Ectodermal cell (in vitro differentiated cells): ENCODE data around the gene CSH1.
"Not testable (repeated sequence)": the region's sequence is repeated elsewhere in the genome, so short reads cannot be mapped to it uniquely, and the experiment has no call there.

ENCODE experiments used
- H3K27ac ChIP-seq: 2 replicates; pipeline ENCODE4 v1.7.0; 2013; ENCODE audit warnings: mild to moderate bottlenecking, low read depth, low read length; ENCODE audit not compliant: insufficient read depth, poor library complexity, severe bottlenecking
- H3K27me3 ChIP-seq: 2 replicates; pipeline ENCODE4 v1.7.0; 2013; ENCODE audit warnings: mild to moderate bottlenecking, low read length; ENCODE audit not compliant: insufficient read depth, control insufficient read depth, poor library complexity, severe bottlenecking
- H3K36me3 ChIP-seq: one replicate; pipeline ENCODE4 v1.7.0; 2013; ENCODE audit warnings: low read length; ENCODE audit not compliant: control insufficient read depth, insufficient read depth
- H3K4me1 ChIP-seq: one replicate; pipeline ENCODE4 v1.7.0; 2013; ENCODE audit warnings: low read length; ENCODE audit not compliant: control insufficient read depth, insufficient read depth
- H3K4me3 ChIP-seq: 2 replicates; pipeline ENCODE4 v1.7.0; 2013; ENCODE audit warnings: low read depth, low read length, control low read depth; ENCODE audit not compliant: insufficient read depth
- H3K9me3 ChIP-seq: 2 replicates; pipeline ENCODE4 v1.7.0; 2013; ENCODE audit warnings: mild to moderate bottlenecking, low read length, moderate library complexity; ENCODE audit not compliant: control insufficient read depth
- WGBS, 2 experiments: methylation state at CpG; one replicate each; pipeline ENCODE4 v1.1.7; 2013; ENCODE audit warnings: missing lambda C conversion rate in 2 of 2; 5-methylcytosine and 5-hydroxymethylcytosine counted together

Gene CSH1

DNA sequence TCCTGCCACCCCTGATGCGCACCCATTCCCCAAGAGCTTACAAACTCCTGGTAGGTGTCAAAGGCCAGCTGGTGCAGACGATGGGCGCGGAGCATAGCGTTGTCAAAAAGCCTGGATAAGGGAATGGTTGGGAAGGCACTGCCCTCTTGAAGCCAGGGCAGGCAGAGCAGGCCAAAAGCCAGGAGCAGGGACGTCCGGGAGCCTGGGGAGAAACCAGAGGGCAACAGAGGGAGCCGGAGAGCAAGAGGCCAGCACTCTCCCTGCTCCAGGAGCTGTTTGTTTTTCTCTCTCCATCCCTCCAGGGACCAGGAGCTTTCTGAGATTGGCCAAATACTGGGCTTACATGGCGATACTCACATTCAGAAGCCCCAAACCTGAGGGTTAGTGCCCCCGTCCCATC, 21.9 kb upstream of the CSH1 start:
- Histone ChIP-seq H3K36me3 (no peaks in the 10 kb centered on the region), H3K27ac (no peak overlapping the region), H3K4me3 (no peak overlapping the region), H3K4me1 (no peaks in the 10 kb centered on the region), H3K9me3 (no peaks in the 10 kb centered on the region), H3K27me3 (no peaks in the 10 kb centered on the region)
- 34 to 37% methylated on average over 10 of the region's 10 CpGs for WGBS, 2 experiments

DNA sequence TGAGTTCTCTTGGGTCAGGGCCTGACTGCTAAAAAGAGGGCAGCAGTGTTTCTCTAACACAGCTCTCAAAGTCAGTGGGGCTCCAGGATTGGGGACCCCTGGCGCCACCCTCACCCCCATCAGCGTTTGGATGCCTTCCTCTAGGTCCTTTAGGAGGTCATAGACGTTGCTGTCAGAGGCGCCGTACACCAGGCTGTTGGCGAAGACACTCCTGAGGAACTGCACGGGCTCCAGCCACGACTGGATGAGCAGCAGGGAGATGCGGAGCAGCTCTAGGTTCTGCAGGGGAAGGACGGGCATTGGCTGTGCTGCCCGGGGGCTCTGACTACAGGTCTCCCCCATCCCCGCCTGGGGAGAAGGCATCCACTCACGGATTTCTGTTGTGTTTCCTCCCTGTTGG, 21.3 kb upstream of the CSH1 start:
- Histone ChIP-seq H3K27ac (no peak overlapping the region), H3K27me3 (no peaks in the 10 kb centered on the region), H3K4me1 (no peaks in the 10 kb centered on the region), H3K4me3 (no peak overlapping the region), H3K9me3 (no peaks in the 10 kb centered on the region), H3K36me3 (no peaks in the 10 kb centered on the region)
- WGBS, 2 experiments = 79 to 84% methylated on average over 13 of the region's 13 CpGs

DNA sequence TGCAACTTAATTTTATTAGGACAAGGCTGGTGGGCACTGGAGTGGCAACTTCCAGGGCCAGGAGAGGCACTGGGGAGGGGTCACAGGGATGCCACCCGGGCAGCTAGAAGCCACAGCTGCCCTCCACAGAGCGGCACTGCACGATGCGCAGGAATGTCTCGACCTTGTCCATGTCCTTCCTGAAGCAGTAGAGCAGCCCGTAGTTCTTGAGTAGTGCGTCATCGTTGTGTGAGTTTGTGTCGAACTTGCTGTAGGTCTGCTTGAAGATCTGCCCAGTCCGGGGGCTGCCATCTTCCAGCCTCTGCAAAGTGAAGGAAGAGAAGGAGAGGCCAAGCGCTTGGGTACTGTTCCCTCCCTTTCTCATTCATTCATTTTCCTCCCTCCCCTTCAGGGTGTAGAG, 20.8 kb upstream of the CSH1 start:
- H3K27me3 ChIP-seq, H3K4me1 ChIP-seq, H3K9me3 ChIP-seq, H3K27ac ChIP-seq, H3K4me3 ChIP-seq, H3K36me3 ChIP-seq: not testable (repeated sequence)
- 93 to 97% methylated on average over 10 of the region's 11 CpGs for WGBS, 2 experiments

DNA sequence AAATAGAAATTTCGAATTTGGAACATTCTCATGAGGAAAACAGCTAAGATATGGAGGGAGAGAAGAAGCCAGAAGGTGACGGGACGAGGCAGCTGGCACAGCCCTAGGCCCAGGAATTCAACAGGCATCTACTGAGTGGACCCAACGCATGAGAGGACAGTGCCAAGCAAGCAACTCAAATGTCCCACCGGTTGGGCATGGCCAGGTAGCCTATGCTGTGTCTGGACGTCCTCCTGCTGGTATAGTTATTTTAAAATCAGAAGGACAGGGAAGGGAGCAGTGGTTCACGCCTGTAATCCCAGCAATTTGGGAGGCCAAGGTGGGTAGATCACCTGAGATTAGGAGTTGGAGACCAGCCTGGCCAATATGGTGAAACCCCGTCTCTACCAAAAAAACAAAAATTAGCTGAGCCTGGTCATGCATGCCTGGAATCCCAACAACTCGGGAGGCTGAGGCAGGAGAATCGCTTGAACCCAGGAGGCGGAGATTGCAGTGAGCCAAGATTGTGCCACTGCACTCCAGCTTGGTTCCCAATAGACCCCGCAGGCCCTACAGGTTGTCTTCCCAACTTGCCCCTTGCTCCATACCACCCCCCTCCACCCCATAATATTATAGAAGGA, 20.3 kb upstream of the CSH1 start:
- Histone ChIP-seq H3K4me1 (no peaks in the 10 kb centered on the region), H3K27me3 (no peaks in the 10 kb centered on the region), H3K36me3 (no peaks in the 10 kb centered on the region), H3K27ac (no peak overlapping the region), H3K9me3 (no peaks in the 10 kb centered on the region), H3K4me3 (no peak overlapping the region)
- 90 to 94% methylated on average over 12 of the region's 12 CpGs for WGBS, 2 experiments

DNA sequence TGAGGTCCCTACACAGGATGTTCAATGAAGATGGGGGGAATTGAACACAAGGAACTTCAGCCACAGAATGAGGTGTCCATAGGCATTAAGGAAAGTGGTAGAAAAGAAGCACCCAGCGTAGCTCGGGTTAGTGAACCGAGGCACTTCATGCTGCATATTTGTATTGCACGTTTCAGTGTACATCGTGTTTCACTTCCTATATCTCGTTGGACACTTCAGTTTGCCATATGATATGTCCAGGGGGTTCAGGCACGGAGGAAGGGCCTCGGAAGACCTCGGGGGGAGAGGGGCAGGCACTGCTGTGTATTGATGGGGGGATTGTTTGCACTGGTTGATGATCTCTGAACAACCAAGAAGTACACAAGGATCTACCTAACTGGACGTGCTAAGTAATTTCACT, 19.4 kb upstream of the CSH1 start:
- 92 to 93% methylated on average over 10 of the region's 10 CpGs for WGBS, 2 experiments
- H3K27me3 ChIP-seq, H3K9me3 ChIP-seq, H3K4me3 ChIP-seq, H3K27ac ChIP-seq, H3K4me1 ChIP-seq, H3K36me3 ChIP-seq: not testable (repeated sequence)

DNA sequence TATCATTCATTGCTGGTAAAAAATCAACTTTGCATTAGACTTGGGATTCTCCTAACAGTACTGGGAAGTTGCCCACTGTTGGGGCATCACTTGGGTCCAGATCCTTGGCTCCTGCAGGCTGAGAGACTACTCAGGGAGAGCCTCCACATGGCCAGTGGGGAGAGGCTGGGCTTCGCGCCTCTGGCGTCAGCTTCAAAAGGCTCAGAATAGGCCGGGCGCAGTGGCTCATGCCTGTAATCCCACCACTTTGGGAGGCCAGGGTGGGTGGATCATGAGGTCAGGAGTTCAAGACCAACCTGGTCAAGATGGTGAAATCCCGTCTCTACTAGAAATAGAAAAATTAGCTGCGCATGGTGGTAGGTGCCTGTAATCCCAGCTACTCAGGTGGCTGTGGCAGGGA, 18.1 kb upstream of the CSH1 start:
- Histone ChIP-seq H3K4me1 (no peaks in the 10 kb centered on the region), H3K27ac (no peak overlapping the region), H3K4me3 (no peak overlapping the region), H3K27me3 (no peaks in the 10 kb centered on the region), H3K9me3 (no peaks in the 10 kb centered on the region), H3K36me3 (no peaks in the 10 kb centered on the region)
- 86 to 94% methylated on average over 7 of the region's 7 CpGs for WGBS, 2 experiments

DNA sequence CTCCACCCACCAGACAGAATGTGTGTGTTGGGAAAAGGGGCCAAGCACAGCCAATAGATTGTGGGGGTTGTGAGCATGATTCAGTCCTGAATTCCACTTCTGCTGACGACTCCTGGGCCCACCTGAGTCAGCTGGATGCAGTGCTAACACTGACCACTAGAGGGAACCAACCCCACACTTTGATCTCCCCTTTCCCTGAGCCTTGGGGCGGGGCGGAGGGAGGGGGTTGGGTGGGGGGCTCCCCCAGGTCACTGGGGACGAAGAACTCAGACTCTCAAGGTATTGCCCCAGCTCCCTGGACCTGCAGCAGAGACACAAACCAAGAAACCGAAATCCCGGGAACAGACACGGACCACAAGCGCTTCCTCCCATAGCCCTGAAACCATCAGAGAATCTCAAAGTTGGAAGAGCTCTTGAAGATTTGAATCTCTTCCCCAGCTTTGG, 15.3 kb upstream of the CSH1 start:
- Histone ChIP-seq H3K9me3 (no peaks in the 10 kb centered on the region), H3K27ac (no peak overlapping the region), H3K4me3 (no peak overlapping the region), H3K4me1 (no peaks in the 10 kb centered on the region), H3K36me3 (no peaks in the 10 kb centered on the region), H3K27me3 (no peaks in the 10 kb centered on the region)
- WGBS, 2 experiments = 46% methylated on average over 8 of the region's 8 CpGs

DNA sequence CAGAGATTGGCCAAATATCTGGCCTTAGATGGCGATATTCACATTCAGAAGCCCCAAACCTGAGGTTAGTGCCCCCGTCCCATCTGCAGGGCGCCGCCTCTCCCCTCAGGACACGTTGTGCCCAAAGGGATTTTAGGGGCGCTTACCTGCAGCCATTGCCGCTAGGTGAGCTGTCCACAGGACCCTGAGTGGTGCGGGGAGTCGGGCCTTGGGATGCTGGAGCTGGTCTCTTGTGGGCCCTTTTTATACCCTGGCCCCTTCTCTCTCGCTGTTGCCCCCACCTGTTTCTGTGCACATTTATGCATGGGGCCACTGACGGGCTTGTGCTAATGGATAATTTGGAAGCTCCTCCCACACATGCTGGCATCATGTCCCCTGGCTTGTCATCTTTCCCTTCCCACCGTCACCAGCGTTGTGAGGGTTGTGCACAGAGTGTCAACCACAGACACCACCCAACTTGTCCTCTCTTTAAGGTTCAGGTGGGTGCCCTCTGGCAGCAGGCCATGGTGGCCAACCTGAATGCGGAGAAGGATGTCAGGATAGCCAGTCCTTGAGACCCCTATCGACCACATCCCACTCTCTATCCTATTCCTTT, 14.8 kb upstream of the CSH1 start, which contains the start of gene CSHL1:
CSHL1 (minus strand) TSS at position 218 of the 595 bp plus-strand sequence; CDS start at position 156, 62 bp downstream.
- H3K27ac ChIP-seq = no peak within 1 kb of the TSS
- H3K9me3 ChIP-seq = no peaks in the 10 kb centered on the region
- 79 to 87% methylated on average over 13 to 15 of the region's 15 CpGs for WGBS, 2 experiments
- no peak within 1 kb of the TSS for H3K4me3 ChIP-seq
- H3K36me3 ChIP-seq = no peaks in the 10 kb centered on the region
- H3K27me3 ChIP-seq = no peaks in the 10 kb centered on the region
- H3K4me1 ChIP-seq = no peaks in the 10 kb centered on the region

DNA sequence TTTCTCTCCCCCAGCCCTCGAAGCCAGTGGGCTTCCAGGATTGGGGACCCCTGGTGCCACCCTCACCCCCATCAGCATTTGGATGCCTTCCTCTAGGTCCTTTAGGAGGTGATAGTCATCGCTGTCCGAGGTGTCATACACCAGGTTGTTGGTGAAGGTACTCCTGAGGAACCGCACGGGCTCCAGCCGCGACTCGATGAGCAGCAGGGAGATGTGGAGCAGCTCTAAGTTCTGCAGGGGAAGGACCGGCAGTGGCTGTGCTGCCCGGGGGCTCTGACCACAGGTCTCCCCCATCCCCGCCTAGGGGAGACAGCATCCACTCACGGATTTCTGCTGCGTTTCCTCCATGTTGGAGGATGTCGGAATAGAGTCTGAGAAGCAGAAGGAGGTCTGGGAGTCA, 13.7 kb upstream of the CSH1 start:
- H3K36me3 ChIP-seq = no peaks in the 10 kb centered on the region
- H3K27ac ChIP-seq = no peak overlapping the region
- H3K4me3 ChIP-seq = no peak overlapping the region
- no peaks in the 10 kb centered on the region for H3K4me1 ChIP-seq
- H3K9me3 ChIP-seq = no peaks in the 10 kb centered on the region
- H3K27me3 ChIP-seq = no peaks in the 10 kb centered on the region
- WGBS, 2 experiments = 85 to 86% methylated on average over 14 of the region's 14 CpGs

DNA sequence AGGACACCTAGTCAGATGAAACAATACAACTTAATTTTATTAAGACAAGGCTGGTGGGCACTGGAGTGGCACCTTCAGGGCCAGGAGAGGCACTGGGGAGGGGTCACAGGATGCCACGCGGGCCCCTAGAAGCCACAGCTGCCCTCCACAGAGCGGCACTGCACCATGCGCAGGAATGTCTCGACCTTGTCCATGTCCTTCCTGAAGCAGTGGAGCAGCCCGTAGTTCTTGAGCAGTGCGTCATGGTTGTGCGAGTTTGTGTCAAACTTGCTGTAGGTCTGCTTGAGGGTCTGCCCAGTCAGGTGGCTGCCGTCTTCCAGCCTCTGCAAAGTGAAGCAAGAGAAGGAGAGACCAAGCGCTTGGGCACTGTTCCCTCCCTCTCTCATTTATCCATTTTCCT, 13.2 kb upstream of the CSH1 start:
- 94 to 95% methylated on average over 9 to 10 of the region's 10 CpGs for WGBS, 2 experiments
- H3K4me3 ChIP-seq, H3K4me1 ChIP-seq, H3K27me3 ChIP-seq, H3K9me3 ChIP-seq, H3K27ac ChIP-seq, H3K36me3 ChIP-seq: not testable (repeated sequence)
